GM12873 (cell line): ENCODE measurements around the gene TBL1X.

Source experiments
- CTCF ChIP-seq: IDR thresholded peaks from 2 replicates; pipeline ENCODE4 v1.5.1; 2012; ENCODE audit warnings: low read depth, mild to moderate bottlenecking, moderate library complexity, low read length, control low read depth; ENCODE audit not compliant: insufficient read depth; ENCODE audit errors: missing control alignments

The TBL1X gene

GRCh38 chrX:9634551-9634950 lies 169.7 kb downstream of the TBL1X start:
- TF ChIP-seq CTCF: no peak

GRCh38 chrX:9635368-9635767 lies 170.5 kb downstream of the TBL1X start:
- no peak for TF ChIP-seq CTCF

- no peak for TF ChIP-seq CTCF
Observed at GRCh38 chrX:9635803-9636202, 170.9 kb downstream of the TBL1X start.

- no peak for TF ChIP-seq CTCF
Observed at GRCh38 chrX:9638871-9639270, 174.0 kb downstream of the TBL1X start.

- TF ChIP-seq CTCF: no peak
Observed at GRCh38 chrX:9642270-9642995, 177.6 kb downstream of the TBL1X start.

DNA sequence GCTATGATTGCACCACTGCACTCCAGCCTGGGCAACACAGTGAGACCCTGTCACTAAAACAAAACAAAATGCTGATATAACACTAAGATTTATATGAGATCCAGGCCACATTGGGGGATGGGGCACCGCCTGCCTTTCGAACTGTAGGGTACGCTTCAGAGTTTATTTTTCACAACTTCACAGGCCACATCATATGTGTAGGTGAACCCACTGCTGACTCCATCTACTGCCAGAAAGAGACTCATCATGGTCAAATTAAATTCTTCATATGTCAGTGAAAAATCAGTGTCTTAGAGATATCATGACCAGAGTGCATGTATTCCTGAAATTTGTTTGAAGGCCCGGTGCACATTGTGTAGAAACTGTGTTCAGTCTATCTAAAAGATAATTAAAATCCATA lies 178.9 kb downstream of the TBL1X start:
- no peak for TF ChIP-seq CTCF

- TF ChIP-seq CTCF: no peak
Observed at GRCh38 chrX:9644335-9644734, 179.5 kb downstream of the TBL1X start.
